Measurements from ENCODE around the gene DIRAS1. TPM values are rescaled to one million over a fixed set of nuclear protein-coding genes. Genes with fewer than 3 reads are reported as not detected.
A peak's percentile ranks its signal among the peaks of the same experiment; 100 is the strongest.

DIRAS1 gene
- total RNA-seq (ENCODE audit: low replicate concordance) = 3.9 and 14.9 TPM in 2 replicates

- DNase-seq (ENCODE audit: low read depth) = no peak
- TF ChIP-seq CTCF (IDR thresholded peaks at IDR 0.05; ENCODE audit: insufficient read depth, low read length) = no peak
- H3K4me3 ChIP-seq (ENCODE audit: low read depth, low read length) = peak within 1 kb of the TSS; percentile 65
Measured at GRCh38 chr19:2720777-2721569, at the start of gene DIRAS1. TSS of gene DIRAS1 (minus strand) at chr19:2721372. CDS start at chr19:2717806, 3,566 bp downstream.

DNA sequence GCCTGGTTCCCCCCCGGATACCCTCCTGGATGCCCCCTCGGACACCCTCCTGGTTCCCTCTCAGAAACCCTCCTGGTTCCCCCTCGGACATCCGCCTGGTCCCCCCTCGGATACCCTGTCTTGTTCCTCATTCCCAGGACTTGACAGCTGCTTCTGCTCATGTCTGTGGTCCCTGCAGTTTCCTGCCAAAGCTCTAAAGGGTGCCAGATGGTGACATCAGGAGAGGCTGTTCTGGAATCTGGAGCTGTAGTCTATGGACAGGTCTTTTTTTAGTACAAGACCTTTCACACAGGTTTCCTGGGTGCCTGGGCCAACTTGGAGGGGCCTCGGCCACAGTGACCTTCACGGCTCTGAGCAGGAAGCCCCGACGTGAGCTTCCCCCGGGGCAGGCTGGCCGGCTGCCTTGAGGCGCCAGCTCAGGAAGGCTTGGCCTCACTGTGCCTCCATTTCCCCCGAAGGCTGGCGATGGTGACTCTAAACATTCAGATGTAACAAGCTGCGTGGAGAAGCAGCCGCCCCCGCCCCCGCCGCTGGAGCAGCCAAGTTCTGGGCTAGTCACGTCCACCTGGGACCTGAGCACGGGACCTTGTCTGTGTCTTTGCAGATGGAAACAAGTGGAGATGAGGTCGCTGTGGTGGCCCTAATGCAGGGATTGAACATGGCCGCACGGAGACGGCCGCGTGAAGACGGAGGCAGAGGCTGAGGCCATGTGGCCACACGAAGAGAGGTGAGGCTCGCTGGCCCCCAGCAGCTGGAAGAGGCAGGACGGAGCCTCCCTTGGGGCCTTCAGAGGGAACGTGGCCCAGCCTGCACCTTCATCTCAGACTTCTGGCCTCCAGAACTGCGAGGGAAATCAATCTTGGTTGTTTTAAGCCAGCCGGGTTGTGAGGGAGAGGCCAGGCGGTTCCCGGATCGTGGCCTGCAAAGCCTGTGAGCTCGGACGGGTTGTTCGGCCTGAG lies 49.2 kb upstream of the DIRAS1 start:
- TF ChIP-seq CTCF (IDR thresholded peaks at IDR 0.05; ENCODE audit: insufficient read depth, low read length) = no peak
- DNase-seq (ENCODE audit: low read depth) = peak; percentile 63
- no peak overlapping the region for H3K4me3 ChIP-seq (ENCODE audit: low read depth, low read length)

GRCh38 chr19:2769218-2769617 lies 48.0 kb upstream of the DIRAS1 start:
- DNase-seq (ENCODE audit: low read depth) = no peak
- H3K4me3 ChIP-seq (ENCODE audit: low read depth, low read length) = no peak overlapping the region
- TF ChIP-seq CTCF (IDR thresholded peaks at IDR 0.05; ENCODE audit: insufficient read depth, low read length) = no peak

DNA sequence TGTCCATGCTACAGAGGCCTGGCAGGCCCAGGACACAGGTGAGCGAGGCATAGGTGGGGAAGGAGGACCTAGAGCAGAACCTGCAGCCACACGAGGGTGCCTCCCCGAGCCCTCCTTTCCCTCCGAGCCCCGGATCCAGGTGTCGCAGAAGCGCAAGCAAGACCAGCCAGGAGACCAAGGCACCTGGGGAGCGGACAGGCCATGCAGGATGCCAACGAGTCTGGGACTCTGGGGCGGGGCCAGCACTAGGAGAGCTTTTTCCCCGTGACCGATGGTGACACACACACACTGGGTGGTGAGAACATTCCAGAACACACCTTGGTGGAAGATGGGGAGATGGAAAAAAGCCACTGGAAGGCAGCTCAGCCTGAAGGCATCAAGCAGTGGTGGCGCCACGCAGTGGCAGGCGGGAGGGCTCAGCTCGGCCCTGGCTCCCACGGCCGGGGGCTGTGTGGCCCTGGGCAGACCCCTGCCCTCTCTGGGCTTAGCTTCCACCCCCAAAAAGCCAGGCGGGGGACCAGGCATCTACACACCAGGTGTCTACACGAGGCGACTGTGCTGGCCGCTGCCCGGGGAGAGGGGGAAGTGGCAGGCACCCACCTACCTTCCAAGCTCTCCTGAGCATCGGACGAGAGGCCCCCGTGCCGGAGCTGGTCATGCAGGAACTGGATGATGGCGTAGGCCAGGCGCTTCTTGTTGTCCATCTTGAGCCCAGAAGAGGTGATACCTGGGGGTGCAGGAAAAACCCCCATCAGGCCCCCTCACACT lies 47.4 kb upstream of the DIRAS1 start:
- TF ChIP-seq CTCF (IDR thresholded peaks at IDR 0.05; ENCODE audit: insufficient read depth, low read length) = no peak
- no peak overlapping the region for H3K4me3 ChIP-seq (ENCODE audit: low read depth, low read length)
- no peak for DNase-seq (ENCODE audit: low read depth)

GRCh38 chr19:2767688-2768087 lies 46.5 kb upstream of the DIRAS1 start:
- no peak for TF ChIP-seq CTCF (IDR thresholded peaks at IDR 0.05; ENCODE audit: insufficient read depth, low read length)
- DNase-seq (ENCODE audit: low read depth) = no peak

More at GRCh38 chr19:2767688-2768087, 46.5 kb upstream of the DIRAS1 start:
- no peak overlapping the region for H3K4me3 ChIP-seq (ENCODE audit: low read depth, low read length)

Data from fibroblast of the aortic adventitia (primary cell).